OCI-LY3 (cell line): ENCODE results near the gene PTPRN2.

ENCODE experiments used
- H2AFZ ChIP-seq: fragments of 200-600, 300-600 bp; shearing (Covaris generic); 2 replicates; pipeline ENCODE4 v1.6.0; 2014; ENCODE audit warnings: antibody characterized with exemption, low read depth, low read length
- H3K27ac ChIP-seq: fragments of 200-600, 300-600 bp; sonication (generic); 2 replicates; pipeline ENCODE4 v1.5.1; 2014; ENCODE audit warnings: mild to moderate bottlenecking, low read length, moderate library complexity, mixed read lengths
- H3K27me3 ChIP-seq: fragments of 200-600, 300-600 bp; sonication (generic); 2 replicates; pipeline ENCODE4 v1.6.1; 2014; ENCODE audit warnings: low read depth, low read length, mixed read lengths
- H3K36me3 ChIP-seq: fragments of 200-600, 300-600 bp; sonication (generic); replicated peaks from 2 replicates; pipeline ENCODE3; 2014; ENCODE audit warnings: low read depth, low read length, mixed read lengths
- H3K4me1 ChIP-seq: fragments of 300-600, 200-600 bp; sonication (generic); 2 replicates; pipeline ENCODE4 v1.6.1; 2014; ENCODE audit warnings: low read length, mixed read lengths
- H3K4me2 ChIP-seq: fragments of 200-600, 300-600 bp; sonication (generic); 2 replicates; pipeline ENCODE4 v1.6.1; 2014; ENCODE audit warnings: low read length, mixed read lengths
- H3K4me3 ChIP-seq: fragments of 300-600, 200-600 bp; sonication (generic); 2 replicates; pipeline ENCODE4 v1.5.1; 2014; ENCODE audit warnings: antibody characterized with exemption, mild to moderate bottlenecking, low read length, moderate library complexity
- H3K79me2 ChIP-seq: fragments of 300-600, 200-600 bp; shearing (Covaris generic); 2 replicates; pipeline ENCODE4 v1.6.1; 2014; ENCODE audit warnings: mild to moderate bottlenecking, low read length, mixed read lengths
- H3K9ac ChIP-seq: fragments of 300-600, 200-600 bp; shearing (Covaris generic); 2 replicates; pipeline ENCODE4 v1.6.0; 2014; ENCODE audit warnings: mild to moderate bottlenecking, low read length, moderate library complexity
- H3K9me3 ChIP-seq: fragments of 200-600, 300-600 bp; shearing (Covaris generic); 2 replicates; pipeline ENCODE4 v1.6.1; 2014; ENCODE audit warnings: low read length, mixed read lengths; ENCODE audit not compliant: insufficient read depth
- H4K20me1 ChIP-seq: fragments of 200-600, 300-600 bp; sonication (generic); 2 replicates; pipeline ENCODE4 v1.6.1; 2016; ENCODE audit warnings: low read length, mixed read lengths; ENCODE audit not compliant: insufficient read depth
- EZH2phosphoT487 ChIP-seq: fragments of 200-600 bp; shearing (Covaris generic); IDR thresholded peaks from 2 replicates; pipeline ENCODE4 v1.6.1; 2018; ENCODE audit warnings: antibody characterized with exemption, mixed run types, low read depth
- TF ChIP-seq, protein P1 (sequence below): fragments of 200-600, 300-600 bp; sonication (generic); IDR thresholded peaks from 2 replicates; pipeline ENCODE4 v1.5.1; 2014; ENCODE audit warnings: antibody characterized with exemption, low read length, low read depth

Gene PTPRN2

DNA sequence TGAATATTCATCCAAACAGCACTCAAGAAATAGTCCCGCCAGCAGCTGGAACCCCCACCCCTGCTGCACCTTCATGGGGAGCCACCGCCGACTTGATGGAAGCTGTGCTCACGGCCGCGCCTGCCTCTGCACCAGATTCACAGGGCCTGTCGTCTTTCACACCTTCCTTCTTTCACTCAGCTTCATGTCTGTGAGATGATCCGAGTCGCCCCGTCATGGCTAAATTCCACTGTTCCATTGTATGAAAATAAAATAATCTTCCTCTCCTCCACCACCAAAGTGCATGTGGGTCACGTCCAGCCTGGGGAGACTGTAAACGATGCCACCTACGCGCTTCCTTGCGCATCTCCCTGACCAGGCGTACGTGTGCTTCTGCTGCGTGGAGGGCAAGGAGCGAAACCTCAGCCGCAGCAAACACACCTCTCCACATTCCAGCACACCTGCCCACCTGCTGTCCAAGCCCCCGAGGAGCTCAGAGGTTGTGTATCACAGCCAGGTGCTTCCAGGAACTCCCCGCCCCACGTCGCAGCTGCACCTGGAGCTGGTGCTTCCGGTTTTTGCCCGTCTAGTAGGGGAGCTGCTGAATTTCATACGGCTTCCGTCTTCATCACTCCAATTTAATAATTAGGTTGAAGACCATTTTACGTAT, 137.0 kb downstream of the PTPRN2 start:
- H3K9me3 ChIP-seq = no peaks in the 10 kb centered on the region
- TF ChIP-seq EZH2phosphoT487 = no peak
- TF ChIP-seq, protein P1, sequence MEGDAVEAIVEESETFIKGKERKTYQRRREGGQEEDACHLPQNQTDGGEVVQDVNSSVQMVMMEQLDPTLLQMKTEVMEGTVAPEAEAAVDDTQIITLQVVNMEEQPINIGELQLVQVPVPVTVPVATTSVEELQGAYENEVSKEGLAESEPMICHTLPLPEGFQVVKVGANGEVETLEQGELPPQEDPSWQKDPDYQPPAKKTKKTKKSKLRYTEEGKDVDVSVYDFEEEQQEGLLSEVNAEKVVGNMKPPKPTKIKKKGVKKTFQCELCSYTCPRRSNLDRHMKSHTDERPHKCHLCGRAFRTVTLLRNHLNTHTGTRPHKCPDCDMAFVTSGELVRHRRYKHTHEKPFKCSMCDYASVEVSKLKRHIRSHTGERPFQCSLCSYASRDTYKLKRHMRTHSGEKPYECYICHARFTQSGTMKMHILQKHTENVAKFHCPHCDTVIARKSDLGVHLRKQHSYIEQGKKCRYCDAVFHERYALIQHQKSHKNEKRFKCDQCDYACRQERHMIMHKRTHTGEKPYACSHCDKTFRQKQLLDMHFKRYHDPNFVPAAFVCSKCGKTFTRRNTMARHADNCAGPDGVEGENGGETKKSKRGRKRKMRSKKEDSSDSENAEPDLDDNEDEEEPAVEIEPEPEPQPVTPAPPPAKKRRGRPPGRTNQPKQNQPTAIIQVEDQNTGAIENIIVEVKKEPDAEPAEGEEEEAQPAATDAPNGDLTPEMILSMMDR = no peak
- no peaks in the 10 kb centered on the region for H3K79me2 ChIP-seq
- no peak overlapping the region for H2AFZ ChIP-seq
- no peak overlapping the region for H3K9ac ChIP-seq
- no peaks in the 10 kb centered on the region for H4K20me1 ChIP-seq
- no peaks in the 10 kb centered on the region for H3K4me1 ChIP-seq
- H3K4me2 ChIP-seq = no peak overlapping the region
- no peaks in the 10 kb centered on the region for H3K27me3 ChIP-seq
- H3K36me3 ChIP-seq = no peaks in the 10 kb centered on the region
- no peak overlapping the region for H3K27ac ChIP-seq
- H3K4me3 ChIP-seq = no peak overlapping the region

DNA sequence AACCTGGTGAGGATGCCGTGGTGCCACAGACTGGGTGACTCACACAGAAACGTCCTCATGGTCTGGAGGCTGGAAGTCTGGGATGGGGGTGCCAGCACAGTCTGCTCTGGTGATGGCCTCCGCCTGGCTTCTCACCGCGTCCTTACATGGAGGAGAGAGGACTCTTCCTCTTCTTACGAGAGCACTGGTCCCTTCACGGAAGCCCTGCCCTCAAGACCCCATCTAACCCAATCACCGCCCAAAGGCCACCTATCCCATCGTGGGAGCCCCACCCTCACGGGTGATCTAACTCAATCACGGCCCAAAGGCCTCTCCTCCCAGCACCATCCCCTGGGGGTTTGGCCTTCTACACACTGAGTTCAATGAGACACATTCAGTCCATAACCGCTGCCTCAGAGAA, 137.7 kb downstream of the PTPRN2 start:
- no peak overlapping the region for H3K9ac ChIP-seq
- H3K79me2 ChIP-seq = no peaks in the 10 kb centered on the region
- no peaks in the 10 kb centered on the region for H3K9me3 ChIP-seq
- H3K27ac ChIP-seq = no peak overlapping the region
- no peak overlapping the region for H3K4me2 ChIP-seq
- TF ChIP-seq EZH2phosphoT487 = no peak
- TF ChIP-seq, protein P1 = no peak
- H4K20me1 ChIP-seq = no peaks in the 10 kb centered on the region
- H2AFZ ChIP-seq = no peak overlapping the region
- no peak overlapping the region for H3K4me3 ChIP-seq
- no peaks in the 10 kb centered on the region for H3K36me3 ChIP-seq
- H3K27me3 ChIP-seq = no peaks in the 10 kb centered on the region
- H3K4me1 ChIP-seq = no peaks in the 10 kb centered on the region

DNA sequence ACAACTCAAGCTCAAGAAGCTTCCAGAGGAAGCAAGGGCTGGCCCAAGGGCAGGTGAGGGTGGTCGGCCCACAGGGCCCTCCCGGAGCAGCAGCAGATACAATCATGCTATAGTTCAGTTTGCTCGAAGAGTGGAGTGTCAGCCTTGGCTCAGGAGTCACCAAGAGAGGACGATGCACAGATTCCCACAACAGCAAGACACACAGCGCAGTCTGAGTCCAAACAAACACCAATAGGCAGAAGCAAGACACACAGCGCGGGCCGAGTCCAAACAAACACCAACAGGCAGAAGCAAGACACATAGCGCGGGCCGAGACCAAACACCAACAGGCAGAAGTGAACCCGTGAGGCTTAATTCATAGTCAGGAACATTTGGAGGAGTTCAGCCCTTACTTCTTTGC, 138.4 kb downstream of the PTPRN2 start:
- TF ChIP-seq, protein P1 = no peak
- no peak for TF ChIP-seq EZH2phosphoT487
- H3K4me1 ChIP-seq = no peaks in the 10 kb centered on the region
- H3K36me3 ChIP-seq = no peaks in the 10 kb centered on the region

DNA sequence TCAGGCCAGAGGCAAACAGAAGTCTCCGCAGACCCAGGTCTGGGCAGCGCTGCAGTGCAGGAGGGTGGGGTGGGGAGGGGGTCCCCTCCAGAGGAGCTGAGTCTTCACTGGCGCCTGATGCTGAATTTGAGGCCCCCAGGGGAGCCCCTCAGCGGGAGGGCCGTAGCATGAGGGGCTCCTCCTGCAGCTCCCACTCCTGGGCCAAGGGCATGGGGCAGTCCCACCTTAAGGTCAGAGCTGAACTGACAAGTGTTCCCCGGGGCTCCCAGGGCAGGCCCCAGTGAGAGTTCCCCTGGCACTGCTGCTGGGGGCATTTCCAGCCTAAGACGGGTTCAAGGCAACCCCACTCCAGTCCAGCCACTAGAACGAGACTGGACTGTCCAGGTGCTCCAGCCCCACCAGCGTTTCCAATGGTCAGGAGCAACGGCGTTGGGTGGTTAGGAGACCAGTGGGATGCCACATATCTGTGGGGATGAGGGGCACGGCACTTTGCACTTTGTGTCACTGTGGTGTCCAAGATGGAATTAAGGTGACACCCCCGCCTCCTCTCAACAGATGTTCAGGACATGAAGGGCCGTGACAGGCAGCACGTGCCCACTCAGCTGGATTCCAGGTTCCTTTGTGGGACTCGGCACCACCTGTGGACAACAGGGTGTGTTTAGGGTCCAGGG, 139.1 kb downstream of the PTPRN2 start:
- H3K36me3 ChIP-seq = no peaks in the 10 kb centered on the region
- H4K20me1 ChIP-seq = no peaks in the 10 kb centered on the region
- H3K9ac ChIP-seq = no peak overlapping the region
- H3K27ac ChIP-seq = no peak overlapping the region
- TF ChIP-seq EZH2phosphoT487 = no peak
- TF ChIP-seq, protein P1 = no peak
- H3K4me1 ChIP-seq = no peaks in the 10 kb centered on the region
- H3K4me3 ChIP-seq = no peak overlapping the region
- H3K9me3 ChIP-seq = no peaks in the 10 kb centered on the region
- H3K79me2 ChIP-seq = no peaks in the 10 kb centered on the region
- no peak overlapping the region for H3K4me2 ChIP-seq
- no peaks in the 10 kb centered on the region for H3K27me3 ChIP-seq
- H2AFZ ChIP-seq = no peak overlapping the region

More for the DNA sequence above, 138.4 kb downstream of the PTPRN2 start:
- H3K9ac ChIP-seq = no peak overlapping the region
- H2AFZ ChIP-seq = no peak overlapping the region
- no peaks in the 10 kb centered on the region for H3K79me2 ChIP-seq
- no peak overlapping the region for H3K4me2 ChIP-seq
- H3K27me3 ChIP-seq = no peaks in the 10 kb centered on the region
- no peak overlapping the region for H3K4me3 ChIP-seq
- no peaks in the 10 kb centered on the region for H3K9me3 ChIP-seq
- no peaks in the 10 kb centered on the region for H4K20me1 ChIP-seq
- H3K27ac ChIP-seq = no peak overlapping the region
